Measurements from ENCODE around the gene CST5.
"Not testable (repeated sequence)": the region's sequence is repeated elsewhere in the genome, so short reads cannot be mapped to it uniquely, and the experiment has no call there.

The CST5 gene

GRCh38 chr20:23887856-23888255 is 8.3 kb upstream of the CST5 start:
- DNase-seq: no peak

- DNase-seq: no peak
Measured at GRCh38 chr20:23884771-23885162, 5.2 kb upstream of the CST5 start.

- DNase-seq: no peak
Measured at GRCh38 chr20:23884136-23884770, 4.7 kb upstream of the CST5 start.

DNA sequence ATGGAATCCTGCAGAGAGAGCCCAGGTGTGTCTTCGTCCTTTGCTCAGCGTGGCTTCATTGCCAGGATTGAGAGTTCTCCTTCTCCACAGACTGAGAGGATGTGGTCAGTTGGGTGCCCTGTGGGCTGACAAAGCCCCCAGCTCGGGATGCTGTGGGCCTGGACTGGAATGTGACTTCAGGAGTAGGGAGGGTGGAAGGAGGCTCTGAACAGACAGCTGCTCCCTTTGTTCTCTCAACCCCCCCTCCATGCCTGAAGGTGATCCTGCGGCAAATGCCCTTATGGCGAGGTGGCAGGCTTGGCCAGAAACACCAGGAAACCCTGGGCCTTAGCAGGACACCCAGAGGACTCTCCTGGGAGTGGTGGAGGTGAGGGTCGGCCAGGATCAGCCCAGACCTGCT is 1.8 kb upstream of the CST5 start:
- no peak for DNase-seq

DNA sequence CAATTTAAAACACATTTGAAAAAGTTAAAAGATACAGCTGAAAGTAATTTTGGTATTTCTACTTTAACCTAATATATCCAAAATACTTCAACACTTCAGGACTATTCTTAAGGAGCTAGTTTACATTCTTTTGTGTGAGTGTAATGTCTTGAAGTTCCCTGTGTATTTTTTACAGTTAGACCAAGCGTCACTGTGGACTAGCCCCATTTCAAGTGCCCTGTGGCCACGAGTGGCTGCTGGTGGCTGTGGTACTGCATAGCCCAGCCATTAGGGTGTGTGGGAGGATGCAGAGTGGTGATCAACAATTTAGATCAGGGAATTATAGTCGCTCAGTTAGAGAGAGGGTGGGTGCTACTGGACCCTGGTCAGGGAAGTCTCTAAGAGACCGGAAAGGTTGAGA is 869 bp upstream of the CST5 start:
- DNase-seq: no peak

GRCh38 chr20:23879811-23880374 is 345 bp upstream of the CST5 start:
- no peak for DNase-seq

GRCh38 chr20:23878787-23879186 is 761 bp downstream of the CST5 start:
- DNase-seq: no peak

DNA sequence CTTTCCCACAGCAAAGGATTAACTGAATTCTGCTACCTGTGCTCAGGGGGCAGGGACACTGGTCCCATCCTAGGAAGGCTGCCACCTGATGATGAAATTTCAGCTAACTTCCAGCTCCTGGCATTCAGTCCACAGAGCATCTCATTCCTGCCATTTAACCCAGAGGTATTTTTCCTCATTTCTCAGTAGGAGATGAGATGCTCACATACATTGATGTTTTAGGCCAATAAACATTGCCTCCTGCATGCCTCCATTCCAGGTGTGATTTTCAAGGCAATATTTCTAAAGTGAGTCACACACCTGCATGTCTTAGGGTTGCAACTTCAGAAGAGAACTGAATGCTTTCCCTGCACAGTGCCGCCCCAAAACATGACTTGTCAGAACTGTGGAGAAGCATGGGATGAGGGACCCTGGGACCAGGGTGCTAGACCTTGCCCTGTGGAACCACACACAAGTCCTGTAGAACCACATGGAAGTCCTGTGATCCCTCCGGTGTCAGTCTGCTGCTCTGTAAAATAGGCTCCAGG is 1.5 kb downstream of the CST5 start:
- DNase-seq: not testable (repeated sequence)

DNA sequence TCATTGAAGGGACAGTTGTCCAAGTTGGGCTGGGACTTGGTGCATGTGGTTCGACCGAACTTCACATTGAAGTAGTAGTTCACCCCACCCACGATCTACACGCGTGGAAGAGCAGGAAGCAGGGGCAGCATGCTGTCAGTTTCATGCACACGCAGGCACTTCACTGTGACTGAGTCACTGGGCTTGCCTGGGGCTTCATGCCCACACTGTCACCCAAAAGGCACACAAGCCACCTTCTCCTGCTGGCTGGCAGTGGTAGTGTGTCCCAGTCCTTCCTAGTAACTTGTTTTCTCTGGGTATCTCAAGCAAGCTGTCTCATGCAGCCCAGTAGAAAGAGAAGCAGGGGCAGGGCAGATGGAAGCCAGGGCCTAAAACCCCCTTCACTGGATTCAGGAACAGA is 2.0 kb downstream of the CST5 start:
- no peak for DNase-seq

DNA sequence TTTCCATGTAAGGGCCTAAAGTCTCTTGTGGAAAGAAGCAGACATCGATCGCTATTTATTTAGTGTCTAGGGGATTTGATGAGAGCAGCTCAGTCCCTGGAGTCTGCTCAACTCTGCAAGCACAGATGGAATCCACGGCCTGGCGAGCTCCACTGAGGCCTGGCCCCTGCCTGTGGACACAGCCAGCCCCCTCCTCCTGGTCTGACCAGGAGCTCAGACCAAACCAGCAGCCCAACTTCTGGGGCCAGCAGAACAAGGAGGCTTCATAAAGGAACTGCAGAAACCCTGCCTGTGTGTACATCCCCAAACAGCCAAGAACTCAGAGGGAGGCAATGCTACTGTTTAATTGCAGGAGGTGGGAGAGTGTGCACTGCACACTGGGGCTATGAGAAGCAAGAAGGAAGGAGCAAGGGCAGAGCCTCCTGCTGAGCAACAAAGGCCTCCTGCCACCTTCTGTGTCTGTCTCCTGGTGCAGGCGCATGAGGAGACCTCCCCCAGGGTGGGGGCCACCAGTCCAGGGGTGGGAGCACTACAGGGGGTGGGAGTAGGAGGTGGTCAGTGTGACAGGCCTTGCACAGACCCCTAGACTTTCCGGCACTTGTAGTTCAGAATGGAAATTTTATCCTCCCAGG is 3.8 kb downstream of the CST5 start:
- DNase-seq: no peak

GRCh38 chr20:23874747-23875146 is 4.8 kb downstream of the CST5 start:
- no peak for DNase-seq

DNA sequence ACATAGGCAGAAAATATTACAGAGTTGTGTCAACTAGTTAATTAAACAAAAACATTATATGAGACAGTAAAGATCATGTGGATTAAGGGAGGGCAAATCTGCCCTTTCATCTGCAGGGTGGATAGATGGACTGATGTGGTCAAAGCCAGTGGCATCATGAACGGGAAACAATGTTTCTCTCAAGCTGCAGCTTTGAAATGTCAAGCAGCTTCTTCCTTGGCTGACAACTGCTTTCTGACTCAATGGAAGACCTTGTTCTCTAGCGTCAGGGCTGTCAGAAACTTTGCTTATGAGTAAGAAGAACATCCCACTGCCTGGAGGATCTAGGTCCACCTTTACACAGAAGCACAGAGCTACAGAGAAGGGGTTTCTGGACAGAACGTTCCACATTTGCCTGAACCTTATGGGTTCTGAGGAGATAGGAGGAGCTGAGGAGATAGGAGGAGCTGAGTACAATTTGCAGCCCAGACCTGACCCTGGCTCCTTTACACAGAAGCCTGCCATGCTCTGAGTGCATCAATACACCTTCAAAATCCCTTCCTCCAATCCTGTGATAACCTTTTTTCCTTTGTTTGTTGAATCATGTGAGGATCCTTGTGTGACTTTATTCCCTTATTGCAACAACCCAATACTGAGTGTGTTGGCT is 6.1 kb downstream of the CST5 start:
- DNase-seq: no peak

- no peak for DNase-seq
Measured at GRCh38 chr20:23872065-23872464, 7.5 kb downstream of the CST5 start.

- DNase-seq: no peak
Measured at GRCh38 chr20:23870461-23870860, 9.1 kb downstream of the CST5 start.

DNA sequence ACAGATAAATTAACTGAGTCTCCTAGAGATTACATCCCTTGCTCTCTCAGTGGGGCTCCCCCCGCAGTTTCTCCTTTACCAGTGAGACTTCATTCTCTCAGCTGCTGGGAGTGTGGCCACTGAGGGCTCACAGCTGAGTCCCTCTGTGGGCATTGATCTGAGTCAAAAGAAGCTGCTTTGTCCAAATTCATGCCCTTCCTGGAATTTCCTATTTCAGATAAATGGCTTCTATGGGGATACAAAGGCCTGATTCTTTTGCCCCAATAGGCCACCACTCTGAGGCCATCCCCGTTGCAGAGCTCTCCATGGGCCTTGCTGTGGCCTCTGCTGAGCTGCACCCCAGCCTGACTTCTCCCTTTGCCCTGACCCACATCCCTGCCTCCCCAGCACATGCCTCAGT is 10.0 kb downstream of the CST5 start:
- DNase-seq: no peak

DNA sequence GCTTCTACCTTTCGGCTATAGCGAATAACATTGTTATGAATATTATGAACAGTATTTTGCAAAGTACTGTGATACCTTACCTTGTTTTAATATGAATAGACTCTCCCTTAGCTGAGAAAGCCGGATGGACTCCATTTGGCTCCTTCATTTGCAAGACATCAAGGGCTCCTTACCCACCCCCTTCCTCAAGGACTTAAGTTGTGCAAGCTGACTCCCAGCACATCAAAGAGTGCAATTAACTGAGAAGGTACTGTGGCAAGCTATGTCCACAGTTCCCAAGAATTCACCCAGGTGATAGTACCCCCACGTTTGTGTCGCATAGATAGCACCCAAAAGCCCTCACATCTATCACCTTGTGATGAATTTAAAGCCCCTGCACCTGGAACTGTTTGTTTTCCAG is 11.2 kb downstream of the CST5 start:
- DNase-seq: no peak

DNA sequence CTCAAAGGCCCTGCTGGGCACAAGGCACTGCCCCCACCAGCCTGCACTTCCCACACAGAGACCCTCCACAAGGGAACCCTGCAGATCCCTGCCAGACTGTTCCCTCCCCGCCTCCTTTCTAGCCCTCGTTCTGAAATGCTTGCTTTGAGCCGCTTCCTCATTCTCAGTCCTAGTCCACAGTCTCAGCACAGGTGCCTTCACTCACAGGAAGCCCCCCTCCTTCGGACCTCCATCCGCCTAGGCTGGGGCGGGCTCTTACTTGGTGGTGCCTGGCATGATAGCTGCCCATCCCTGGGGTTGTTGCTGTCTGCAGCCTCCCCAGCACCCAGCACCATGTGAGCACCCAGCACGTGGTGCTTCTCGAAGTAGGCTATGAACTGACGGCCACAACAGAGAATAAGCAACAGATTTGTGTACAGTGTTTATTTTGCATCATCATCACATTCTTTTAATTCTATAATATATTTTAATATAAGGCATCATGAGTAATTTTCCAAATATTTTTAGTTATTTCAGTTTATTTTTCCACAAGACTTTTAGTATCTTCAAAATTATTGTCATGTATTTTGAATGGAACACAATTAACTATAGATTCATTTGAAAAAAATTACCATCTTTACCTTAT is 12.3 kb downstream of the CST5 start:
- no peak for DNase-seq

- DNase-seq: not testable (repeated sequence)
Measured at GRCh38 chr20:23860771-23861170, 18.8 kb downstream of the CST5 start.

- DNase-seq: no peak
Measured at GRCh38 chr20:23857962-23858595, 21.5 kb downstream of the CST5 start.

GRCh38 chr20:23856736-23857135 is 22.8 kb downstream of the CST5 start:
- no peak for DNase-seq

DNA sequence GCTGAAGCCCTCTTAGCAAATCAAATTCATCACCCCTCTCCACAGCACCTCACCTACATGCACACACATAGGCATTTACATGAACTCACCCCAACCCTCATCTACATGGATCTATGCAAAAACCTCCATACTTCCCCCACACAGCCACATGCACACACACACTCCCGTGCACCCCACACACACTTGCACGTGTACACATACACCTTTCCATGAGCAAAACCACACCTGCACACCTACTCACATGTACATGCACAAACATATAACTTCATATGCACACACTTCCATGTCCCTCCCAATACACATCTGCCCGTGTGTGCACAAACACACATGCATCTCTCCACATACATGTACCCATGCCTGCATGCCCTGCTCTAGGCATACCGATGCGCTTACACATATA is 23.3 kb downstream of the CST5 start:
- no peak for DNase-seq

GRCh38 chr20:23841693-23842092 is 37.9 kb downstream of the CST5 start:
- DNase-seq: no peak

GRCh38 chr20:23835716-23836115 is 43.8 kb downstream of the CST5 start:
- no peak for DNase-seq
